MM.1S (cell line): ENCODE data around the gene LIN37.

Experiments used
- DNase-seq: peaks from one replicate; pipeline ENCODE4 v3.0.0-alpha.2; 2015
- H2AFZ ChIP-seq: fragments of 300-600 bp; sonication (generic); 2 replicates; pipeline ENCODE4 v1.6.0; 2016; ENCODE audit warnings: antibody characterized with exemption, low read length
- H3F3A ChIP-seq: fragments of 300-600 bp; sonication (generic); 2 replicates; pipeline ENCODE4 v1.6.1; 2016; ENCODE audit warnings: mild to moderate bottlenecking, antibody characterized with exemption, low read length, moderate library complexity, mixed read lengths; ENCODE audit not compliant: insufficient read depth
- H3K27ac ChIP-seq: fragments of 300-600 bp; sonication (generic); 2 replicates; pipeline ENCODE4 v1.5.1; 2016; ENCODE audit warnings: mild to moderate bottlenecking, low read length
- H3K27me3 ChIP-seq: fragments of 300-600 bp; sonication (generic); replicated peaks from 2 replicates; pipeline ENCODE4 v1.6.0; 2016; ENCODE audit warnings: low read length; ENCODE audit not compliant: insufficient read depth
- H3K36me3 ChIP-seq: fragments of 300-600 bp; sonication (generic); replicated peaks from 2 replicates; pipeline ENCODE4 v1.6.1; 2016; ENCODE audit warnings: mild to moderate bottlenecking, low read length, mixed read lengths; ENCODE audit not compliant: insufficient read depth
- H3K4me1 ChIP-seq: fragments of 300-600 bp; sonication (generic); 2 replicates; pipeline ENCODE4 v1.6.1; 2016; ENCODE audit warnings: low read length, mixed read lengths
- H3K4me2 ChIP-seq: fragments of 300-600 bp; sonication (generic); 2 replicates; pipeline ENCODE4 v1.6.0; 2016; ENCODE audit warnings: low read depth, low read length
- H3K4me3 ChIP-seq: fragments of 300-600 bp; sonication (generic); 2 replicates; pipeline ENCODE4 v1.5.1; 2016; ENCODE audit warnings: low read length, mixed read lengths
- H3K79me2 ChIP-seq: fragments of 300-600 bp; sonication (generic); 2 replicates; pipeline ENCODE4 v1.6.1; 2016; ENCODE audit warnings: mixed run types, low read length, mixed read lengths
- H3K9ac ChIP-seq: fragments of 300-600 bp; sonication (generic); 2 replicates; pipeline ENCODE4 v1.6.1; 2016; ENCODE audit warnings: low read length, mixed read lengths
- H3K9me2 ChIP-seq: fragments of 300-600 bp; sonication (generic); replicated peaks from 2 replicates; pipeline ENCODE4 v1.6.1; 2016; ENCODE audit warnings: mild to moderate bottlenecking, low read length, mixed read lengths; ENCODE audit not compliant: insufficient read depth
- H3K9me3 ChIP-seq: fragments of 300-600 bp; sonication (generic); replicated peaks from 2 replicates; pipeline ENCODE4 v1.6.1; 2016; ENCODE audit warnings: mild to moderate bottlenecking, low read length, mixed read lengths; ENCODE audit not compliant: insufficient read depth
- H4K20me1 ChIP-seq: fragments of 300-600 bp; sonication (generic); 2 replicates; pipeline ENCODE4 v1.6.1; 2016; ENCODE audit warnings: mild to moderate bottlenecking, low read length, moderate library complexity, mixed read lengths; ENCODE audit not compliant: insufficient read depth
- CTCF ChIP-seq: fragments of 300-600 bp; sonication (generic); IDR thresholded peaks from 2 replicates; pipeline ENCODE4 v1.5.1; 2016; ENCODE audit warnings: antibody characterized with exemption, low read length, mixed read lengths
- EZH2 ChIP-seq: fragments of 300-600 bp; sonication (generic); optimal IDR thresholded peaks from 2 replicates; pipeline ENCODE3; 2017; ENCODE audit warnings: low read depth, mild to moderate bottlenecking, antibody characterized with exemption, low read length, mixed read lengths
- EZH2phosphoT487 ChIP-seq: fragments of 300-600 bp; sonication (generic); IDR thresholded peaks from 2 replicates; pipeline ENCODE4 v1.6.1; 2018; ENCODE audit warnings: antibody characterized with exemption, low read length

Gene LIN37

GRCh38 chr19:35730326-35730725, 18.1 kb upstream of the LIN37 start:
- H4K20me1 ChIP-seq = no peaks in the 10 kb centered on the region
- no peaks in the 10 kb centered on the region for H3K4me1 ChIP-seq
- no peaks in the 10 kb centered on the region for H3K27me3 ChIP-seq
- no peaks in the 10 kb centered on the region for H3F3A ChIP-seq
- no peaks in the 10 kb centered on the region for H3K79me2 ChIP-seq
- H3K9me2 ChIP-seq = no peaks in the 10 kb centered on the region
- H3K36me3 ChIP-seq = peaks cover 12% of the 10 kb centered on the region; the same call in 1 of the 2 replicates
- no peak for DNase-seq
- no peak overlapping the region for H3K4me3 ChIP-seq
- no peak overlapping the region for H2AFZ ChIP-seq
- no peak overlapping the region for H3K9ac ChIP-seq
- TF ChIP-seq EZH2 = no peak
- TF ChIP-seq CTCF = no peak
- no peak for TF ChIP-seq EZH2phosphoT487
- no peak overlapping the region for H3K27ac ChIP-seq
- H3K9me3 ChIP-seq = no peaks in the 10 kb centered on the region
- no peak overlapping the region for H3K4me2 ChIP-seq

GRCh38 chr19:35731353-35731752, 17.0 kb upstream of the LIN37 start:
- no peaks in the 10 kb centered on the region for H3F3A ChIP-seq
- H3K9ac ChIP-seq = no peak overlapping the region
- no peak overlapping the region for H3K27ac ChIP-seq
- H2AFZ ChIP-seq = no peak overlapping the region
- H3K4me3 ChIP-seq = no peak overlapping the region
- no peaks in the 10 kb centered on the region for H3K27me3 ChIP-seq
- H4K20me1 ChIP-seq = no peaks in the 10 kb centered on the region
- no peak for DNase-seq
- H3K79me2 ChIP-seq = no peaks in the 10 kb centered on the region
- TF ChIP-seq CTCF = no peak
- H3K4me1 ChIP-seq = no peaks in the 10 kb centered on the region
- H3K9me2 ChIP-seq = no peaks in the 10 kb centered on the region
- no peak overlapping the region for H3K4me2 ChIP-seq
- peaks cover 6% of the 10 kb centered on the region; the same call in 1 of the 2 replicates for H3K36me3 ChIP-seq
- no peaks in the 10 kb centered on the region for H3K9me3 ChIP-seq

GRCh38 chr19:35731779-35732405, 16.5 kb upstream of the LIN37 start:
- Histone ChIP-seq H3K9me3 (no peaks in the 10 kb centered on the region), H3K27ac (no peak overlapping the region), H3K4me3 (no peak overlapping the region), H3K79me2 (no peaks in the 10 kb centered on the region), H3K4me1 (no peaks in the 10 kb centered on the region), H3K36me3 (peaks cover 5% of the 10 kb centered on the region; the same call in 1 of the 2 replicates), H3K9ac (no peak overlapping the region), H3K27me3 (no peaks in the 10 kb centered on the region), H4K20me1 (no peaks in the 10 kb centered on the region), H3F3A (no peaks in the 10 kb centered on the region), H3K4me2 (no peak overlapping the region), H3K9me2 (no peaks in the 10 kb centered on the region), H2AFZ (no peak overlapping the region)
- DNase-seq = peak; percentile 0
- TF ChIP-seq EZH2 = no peak
- no peak for TF ChIP-seq EZH2phosphoT487
- no peak for TF ChIP-seq CTCF
